Activated CD4-positive, alpha-beta T cell treated with anti-CD3 and anti-CD28 coated beads for 48 hours (primary cell): Measurements from ENCODE around the gene SRSF4.
A peak's percentile ranks its signal among the peaks of the same experiment; 100 is the strongest.
"Not testable (repeated sequence)": the region's sequence is repeated elsewhere in the genome, so short reads cannot be mapped to it uniquely, and the experiment has no call there.

Experiments
- DNase-seq: peaks from one replicate; pipeline ENCODE4 v3.0.0-alpha.2; 2020

SRSF4 gene

GRCh38 chr1:29124366-29125236, 57.1 kb downstream of the SRSF4 start:
- DNase-seq: peak; percentile 81

GRCh38 chr1:29123887-29124365, 57.8 kb downstream of the SRSF4 start, which contains the start of gene TMEM200B:
Gene TMEM200B, minus strand, starts transcription at chr1:29123903. Its CDS starts 2,075 bp downstream, at chr1:29121828.
- DNase-seq: peak; percentile 22

GRCh38 chr1:29123053-29123886, 58.4 kb downstream of the SRSF4 start:
- peak; percentile 54 for DNase-seq

GRCh38 chr1:29122682-29123052, 59.0 kb downstream of the SRSF4 start:
- peak; percentile 27 for DNase-seq

GRCh38 chr1:29121936-29122681, 59.6 kb downstream of the SRSF4 start:
- peak; percentile 33 for DNase-seq

- no peak for DNase-seq
Observed at GRCh38 chr1:29121516-29121935, 60.2 kb downstream of the SRSF4 start.

- DNase-seq: peak; percentile 85
Observed at GRCh38 chr1:29120947-29121485, 60.7 kb downstream of the SRSF4 start.

- no peak for DNase-seq
Observed at GRCh38 chr1:29120367-29120766, 61.3 kb downstream of the SRSF4 start.

- no peak for DNase-seq
Observed at GRCh38 chr1:29119121-29119929, 62.4 kb downstream of the SRSF4 start.

- no peak for DNase-seq
Observed at GRCh38 chr1:29117381-29117780, 64.3 kb downstream of the SRSF4 start.

- DNase-seq: no peak
Observed at GRCh38 chr1:29114654-29115053, 67.0 kb downstream of the SRSF4 start.

- peak; percentile 29 for DNase-seq
Observed at GRCh38 chr1:29113413-29114117, 68.1 kb downstream of the SRSF4 start.

GRCh38 chr1:29112705-29113412, 68.8 kb downstream of the SRSF4 start:
- no peak for DNase-seq

- not testable (repeated sequence) for DNase-seq
Observed at GRCh38 chr1:29108041-29108440, 73.7 kb downstream of the SRSF4 start.

GRCh38 chr1:29105822-29106221, 75.9 kb downstream of the SRSF4 start:
- no peak for DNase-seq

GRCh38 chr1:29100487-29100886, 81.2 kb downstream of the SRSF4 start:
- DNase-seq: no peak

- DNase-seq: no peak
Observed at GRCh38 chr1:29099286-29099685, 82.4 kb downstream of the SRSF4 start.
